ENCODE data around the gene PRKG1.

- no peak for TF ChIP-seq EZH2phosphoT487 (IDR thresholded peaks at IDR 0.05; ENCODE audit: insufficient read depth, low read depth)
- TF ChIP-seq EZH2 (IDR thresholded peaks at IDR 0.05; ENCODE audit: insufficient read depth, poor library complexity, severe bottlenecking), result no peak
Measured at GRCh38 chr10:51035344-51035743, 38.9 kb upstream of the PRKG1 start.

Data from GM23248 (cell line).